Naive B cell (primary cell): ENCODE data around the gene KIF23. TPM values are rescaled to one million over a fixed set of nuclear protein-coding genes. Genes with fewer than 3 reads are reported as not detected.
"Not testable (repeated sequence)": the region's sequence is repeated elsewhere in the genome, so short reads cannot be mapped to it uniquely, and the experiment has no call there.

Experiments used
- ATAC-seq, 2 donors: fragments of 150-1000 bp; cut with Tn5 transposase; 2 replicates each; pipeline ENCODE4 v1.10.0; 2021; ENCODE audit warnings: low read depth in 2 of 2, mild to moderate bottlenecking in 2 of 2, moderate library complexity in 2 of 2
- DNase-seq: peaks from one replicate; pipeline ENCODE4 v3.0.0; 2022
- H3K27ac Mint-ChIP-seq, 6 donors: one replicate each; pipeline ENCODE4 v1.8.0; 2020 to 2022; ENCODE audit warnings: mild to moderate bottlenecking in 6 of 6, mixed read lengths in 6 of 6, moderate library complexity in 5 of 6, inconsistent platforms in 2 of 6
- H3K27me3 Mint-ChIP-seq, 3 donors: one replicate each; pipeline ENCODE4 v1.8.0; 2021 to 2022; ENCODE audit warnings: mixed read lengths in 3 of 3, mild to moderate bottlenecking in 1 of 3
- H3K36me3 Mint-ChIP-seq, 2 donors: one replicate each; pipeline ENCODE4 v1.8.0; 2020 to 2022; ENCODE audit warnings: mixed read lengths in 2 of 2, inconsistent platforms in 1 of 2, mild to moderate bottlenecking in 1 of 2
- H3K4me1 Mint-ChIP-seq, 3 donors: one replicate each; pipeline ENCODE4 v1.8.0; 2020 to 2022; ENCODE audit warnings: mixed read lengths in 3 of 3, inconsistent platforms in 1 of 3, mild to moderate bottlenecking in 1 of 3, moderate library complexity in 1 of 3
- H3K4me3 Mint-ChIP-seq, 8 donors: one replicate each; pipeline ENCODE4 v1.8.0; 2020 to 2022; ENCODE audit warnings: mild to moderate bottlenecking in 8 of 8, mixed read lengths in 8 of 8, moderate library complexity in 8 of 8, inconsistent platforms in 2 of 8
- H3K9me3 Mint-ChIP-seq, 7 donors: one replicate each; pipeline ENCODE4 v1.8.0; 2020 to 2022; ENCODE audit warnings: mixed read lengths in 7 of 7, mild to moderate bottlenecking in 5 of 7, inconsistent platforms in 2 of 7, moderate library complexity in 1 of 7
- polyA plus RNA-seq, 6 donors: library from polyadenylated mRNA; unstranded; fragments of 300-500 nt; fragmentation: Illumina TruSeq; gene quantifications; one replicate each; pipeline ENCODE4 v1.2.3, GENCODE V29; 2021; ENCODE audit warnings: low read depth in 6 of 6

Gene KIF23
- polyA plus RNA-seq: under 1 TPM in 1 of 6 donors, not detected in 5; 0.17 TPM

- ATAC-seq (peak; percentile 98 to 99), DNase-seq (peak; percentile 87)
- Mint-ChIP-seq H3K9me3 (no peaks in the 10 kb centered on the region), H3K4me1 (peaks cover 4 to 9% (median 6%) of the 10 kb centered on the region in 3 donors), H3K36me3 (no peaks in the 10 kb centered on the region), H3K4me3 (peak within 1 kb of the TSS; percentile 80 to 93 (median 90)), H3K27ac (peak within 1 kb of the TSS; percentile 48 to 92 (median 62)), H3K27me3 (peaks cover 0 to 20% (median 17%) of the 10 kb centered on the region in 3 donors)
Measured at GRCh38 chr15:69413822-69414700, at the start of gene KIF23. Gene KIF23 (plus strand): TSS chr15:69414349. CDS start chr15:69414466, 117 bp downstream.

GRCh38 chr15:69367236-69367635 is 46.9 kb upstream of the KIF23 start:
- ATAC-seq (no peak), DNase-seq (no peak)
- peaks cover 12 to 21% (median 18%) of the 10 kb centered on the region in 3 donors for H3K27me3 Mint-ChIP-seq
- H3K27ac Mint-ChIP-seq: no peak overlapping the region
- no peak overlapping the region for H3K4me3 Mint-ChIP-seq
- no peaks in the 10 kb centered on the region for H3K4me1 Mint-ChIP-seq
- peaks cover 0 to 7% of the 10 kb centered on the region in 2 donors for H3K36me3 Mint-ChIP-seq
- H3K9me3 Mint-ChIP-seq: peaks cover 0 to 9% (median 5%) of the 10 kb centered on the region in 7 donors

- no peaks in the 10 kb centered on the region for H3K4me1 Mint-ChIP-seq
- H3K4me3 Mint-ChIP-seq: no peak overlapping the region
- ATAC-seq (no peak), DNase-seq (no peak)
- H3K9me3 Mint-ChIP-seq: peaks cover 0 to 17% (median 6%) of the 10 kb centered on the region in 7 donors
- peaks cover 0 to 7% of the 10 kb centered on the region in 2 donors for H3K36me3 Mint-ChIP-seq
- peaks cover 20 to 35% (median 26%) of the 10 kb centered on the region in 3 donors for H3K27me3 Mint-ChIP-seq
- H3K27ac Mint-ChIP-seq: no peak overlapping the region
Measured at GRCh38 chr15:69369631-69370030, 44.5 kb upstream of the KIF23 start.

GRCh38 chr15:69373406-69373805 is 40.7 kb upstream of the KIF23 start:
- no peaks in the 10 kb centered on the region for H3K4me1 Mint-ChIP-seq
- H3K9me3 Mint-ChIP-seq: peaks cover 0 to 8% (median 0%) of the 10 kb centered on the region in 7 donors
- H3K27me3 Mint-ChIP-seq: peaks cover 23 to 35% (median 28%) of the 10 kb centered on the region in 3 donors
- H3K4me3 Mint-ChIP-seq: no peak overlapping the region
- no peak for DNase-seq
- ATAC-seq: no peak
- no peak overlapping the region for H3K27ac Mint-ChIP-seq
- no peaks in the 10 kb centered on the region for H3K36me3 Mint-ChIP-seq

GRCh38 chr15:69375151-69375790 is 38.9 kb upstream of the KIF23 start:
- no peak overlapping the region for H3K4me3 Mint-ChIP-seq
- DNase-seq (no peak), ATAC-seq (no peak)
- peaks cover 0 to 8% (median 0%) of the 10 kb centered on the region in 7 donors for H3K9me3 Mint-ChIP-seq
- H3K36me3 Mint-ChIP-seq: no peaks in the 10 kb centered on the region
- no peak overlapping the region for H3K27ac Mint-ChIP-seq
- peaks cover 18 to 51% (median 38%) of the 10 kb centered on the region in 3 donors for H3K27me3 Mint-ChIP-seq
- H3K4me1 Mint-ChIP-seq: no peaks in the 10 kb centered on the region

- Mint-ChIP-seq H3K4me1 (no peaks in the 10 kb centered on the region), H3K4me3 (no peak overlapping the region), H3K27ac (no peak overlapping the region), H3K27me3 (peaks cover 18 to 58% (median 45%) of the 10 kb centered on the region in 3 donors), H3K9me3 (peaks cover 0 to 8% (median 0%) of the 10 kb centered on the region in 7 donors), H3K36me3 (no peaks in the 10 kb centered on the region)
- ATAC-seq (no peak), DNase-seq (no peak)
Measured at GRCh38 chr15:69377216-69377970, 36.8 kb upstream of the KIF23 start.

- H3K9me3 Mint-ChIP-seq: no peaks in the 10 kb centered on the region
- no peaks in the 10 kb centered on the region for H3K36me3 Mint-ChIP-seq
- peak overlapping the region in 1 of 6 donors; percentile 20 for H3K27ac Mint-ChIP-seq
- peaks cover 4 to 38% (median 25%) of the 10 kb centered on the region in 3 donors for H3K27me3 Mint-ChIP-seq
- no peak for ATAC-seq
- DNase-seq: no peak
- no peaks in the 10 kb centered on the region for H3K4me1 Mint-ChIP-seq
- H3K4me3 Mint-ChIP-seq: no peak overlapping the region
Measured at GRCh38 chr15:69380100-69380725, 33.9 kb upstream of the KIF23 start.

- no peaks in the 10 kb centered on the region for H3K4me1 Mint-ChIP-seq
- H3K9me3 Mint-ChIP-seq: no peaks in the 10 kb centered on the region
- no peaks in the 10 kb centered on the region for H3K36me3 Mint-ChIP-seq
- ATAC-seq (no peak), DNase-seq (no peak)
- H3K4me3 Mint-ChIP-seq: no peak overlapping the region
- H3K27me3 Mint-ChIP-seq: peaks cover 4 to 33% (median 22%) of the 10 kb centered on the region in 3 donors
- no peak overlapping the region for H3K27ac Mint-ChIP-seq
Measured at GRCh38 chr15:69380726-69381105, 33.4 kb upstream of the KIF23 start.

- DNase-seq, H3K4me1 Mint-ChIP-seq, H3K9me3 Mint-ChIP-seq, H3K36me3 Mint-ChIP-seq, H3K4me3 Mint-ChIP-seq, ATAC-seq: not testable (repeated sequence)
- peak overlapping the region in 1 of 6 donors; percentile 38 for H3K27ac Mint-ChIP-seq
- H3K27me3 Mint-ChIP-seq: peaks cover 0 to 24% (median 17%) of the 10 kb centered on the region in 3 donors
Measured at GRCh38 chr15:69382176-69382575, 32.0 kb upstream of the KIF23 start.

GRCh38 chr15:69384066-69384465 is 30.1 kb upstream of the KIF23 start:
- ATAC-seq, H3K36me3 Mint-ChIP-seq, H3K4me3 Mint-ChIP-seq, H3K4me1 Mint-ChIP-seq, DNase-seq, H3K9me3 Mint-ChIP-seq: not testable (repeated sequence)
- peak overlapping the region in 1 of 6 donors; percentile 18 for H3K27ac Mint-ChIP-seq
- peaks cover under 1 to 18% (median 14%) of the 10 kb centered on the region in 3 donors for H3K27me3 Mint-ChIP-seq

GRCh38 chr15:69384626-69385598 is 29.2 kb upstream of the KIF23 start:
- Mint-ChIP-seq H3K9me3 (no peaks in the 10 kb centered on the region), H3K4me1 (no peaks in the 10 kb centered on the region), H3K4me3 (no peak overlapping the region), H3K27ac (no peak overlapping the region), H3K36me3 (no peaks in the 10 kb centered on the region), H3K27me3 (peaks cover 5 to 11% (median 8%) of the 10 kb centered on the region in 3 donors)
- no peak for DNase-seq
- ATAC-seq: no peak

- H3K27me3 Mint-ChIP-seq: peaks cover under 1 to 5% (median 2%) of the 10 kb centered on the region in 3 donors
- no peaks in the 10 kb centered on the region for H3K36me3 Mint-ChIP-seq
- ATAC-seq (no peak), DNase-seq (no peak)
- H3K4me1 Mint-ChIP-seq: no peaks in the 10 kb centered on the region
- H3K4me3 Mint-ChIP-seq: no peak overlapping the region
- no peak overlapping the region for H3K27ac Mint-ChIP-seq
- no peaks in the 10 kb centered on the region for H3K9me3 Mint-ChIP-seq
Measured at GRCh38 chr15:69385831-69386230, 28.3 kb upstream of the KIF23 start.
